BJ (cell line): ENCODE data around the gene DENND1A. TPM values are rescaled to one million over a fixed set of nuclear protein-coding genes. Genes with fewer than 3 reads are reported as not detected.

ENCODE experiments used
- CTCF ChIA-PET: fragments of 350-600 bp; formaldehyde crosslinking; extraction: SDS; loops from one replicate; lab custom pipeline; 2021; ENCODE audit warnings: antibody characterized with exemption, inconsistent platforms; lab: Yijun Ruan, JAX
- POLR2A ChIA-PET: fragments of 300-600 bp; sonication (Branson Sonifier 250); formaldehyde crosslinking; extraction: SDS; loops from one replicate; lab custom pipeline; 2021; ENCODE audit warnings: antibody characterized with exemption; lab: Charles Lee
- DNase-seq: peaks from one replicate; pipeline ENCODE4 v3.0.0-alpha.2; 2011; ENCODE audit warnings: low read depth
- H3K27me3 ChIP-seq: 2 replicates; pipeline ENCODE4 v1.6.0; 2011; ENCODE audit warnings: low read length; ENCODE audit not compliant: control insufficient read depth, insufficient read depth
- H3K36me3 ChIP-seq: 2 replicates; pipeline ENCODE4 v1.5.1; 2011; ENCODE audit warnings: low read length; ENCODE audit not compliant: control insufficient read depth, insufficient read depth
- H3K4me3 ChIP-seq: 2 replicates; pipeline ENCODE4 v1.5.1; 2011; ENCODE audit warnings: low read depth, mild to moderate bottlenecking, control low read depth, low read length
- polyA plus RNA-seq: library from polyadenylated mRNA; depleted of rRNA; stranded (reverse); fragments of >200 nt; gene quantifications from 2 replicates; pipeline ENCODE4 v1.2.3, GENCODE V29; 2011
- TF ChIP-seq, protein P1 (sequence below): IDR thresholded peaks from 2 replicates; pipeline ENCODE4 v1.5.1; 2011; ENCODE audit warnings: low read depth, mild to moderate bottlenecking, control low read depth, inconsistent platforms, low read length, moderate library complexity; ENCODE audit not compliant: insufficient read depth

The DENND1A gene
- polyA plus RNA-seq, 1 experiment: 24.0 TPM

DNA sequence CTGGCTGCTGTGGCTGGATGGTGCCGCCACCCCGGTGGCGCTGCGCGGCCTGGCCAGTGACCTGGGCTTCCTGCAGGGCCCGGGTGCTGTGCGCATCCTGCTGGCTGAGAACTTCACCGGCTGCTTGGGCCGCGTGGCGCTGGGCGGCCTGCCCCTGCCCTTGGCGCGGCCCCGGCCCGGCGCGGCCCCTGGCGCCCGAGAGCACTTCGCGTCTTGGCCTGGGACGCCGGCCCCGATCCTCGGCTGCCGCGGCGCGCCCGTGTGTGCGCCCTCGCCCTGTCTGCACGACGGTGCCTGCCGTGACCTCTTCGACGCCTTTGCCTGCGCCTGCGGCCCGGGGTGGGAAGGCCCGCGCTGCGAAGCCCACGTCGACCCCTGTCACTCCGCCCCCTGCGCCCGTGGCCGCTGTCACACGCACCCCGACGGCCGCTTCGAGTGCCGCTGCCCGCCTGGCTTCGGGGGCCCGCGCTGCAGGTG is 556.4 kb downstream of the DENND1A start:
- TF ChIP-seq, protein P1, sequence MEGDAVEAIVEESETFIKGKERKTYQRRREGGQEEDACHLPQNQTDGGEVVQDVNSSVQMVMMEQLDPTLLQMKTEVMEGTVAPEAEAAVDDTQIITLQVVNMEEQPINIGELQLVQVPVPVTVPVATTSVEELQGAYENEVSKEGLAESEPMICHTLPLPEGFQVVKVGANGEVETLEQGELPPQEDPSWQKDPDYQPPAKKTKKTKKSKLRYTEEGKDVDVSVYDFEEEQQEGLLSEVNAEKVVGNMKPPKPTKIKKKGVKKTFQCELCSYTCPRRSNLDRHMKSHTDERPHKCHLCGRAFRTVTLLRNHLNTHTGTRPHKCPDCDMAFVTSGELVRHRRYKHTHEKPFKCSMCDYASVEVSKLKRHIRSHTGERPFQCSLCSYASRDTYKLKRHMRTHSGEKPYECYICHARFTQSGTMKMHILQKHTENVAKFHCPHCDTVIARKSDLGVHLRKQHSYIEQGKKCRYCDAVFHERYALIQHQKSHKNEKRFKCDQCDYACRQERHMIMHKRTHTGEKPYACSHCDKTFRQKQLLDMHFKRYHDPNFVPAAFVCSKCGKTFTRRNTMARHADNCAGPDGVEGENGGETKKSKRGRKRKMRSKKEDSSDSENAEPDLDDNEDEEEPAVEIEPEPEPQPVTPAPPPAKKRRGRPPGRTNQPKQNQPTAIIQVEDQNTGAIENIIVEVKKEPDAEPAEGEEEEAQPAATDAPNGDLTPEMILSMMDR: no peak
- CTCF ChIA-PET: interaction anchor here (1.5 kb wide), 1 partner anchor 12 kb away, joined by 3 read pairs; no protein-coding TSS in a partner anchor

DNA sequence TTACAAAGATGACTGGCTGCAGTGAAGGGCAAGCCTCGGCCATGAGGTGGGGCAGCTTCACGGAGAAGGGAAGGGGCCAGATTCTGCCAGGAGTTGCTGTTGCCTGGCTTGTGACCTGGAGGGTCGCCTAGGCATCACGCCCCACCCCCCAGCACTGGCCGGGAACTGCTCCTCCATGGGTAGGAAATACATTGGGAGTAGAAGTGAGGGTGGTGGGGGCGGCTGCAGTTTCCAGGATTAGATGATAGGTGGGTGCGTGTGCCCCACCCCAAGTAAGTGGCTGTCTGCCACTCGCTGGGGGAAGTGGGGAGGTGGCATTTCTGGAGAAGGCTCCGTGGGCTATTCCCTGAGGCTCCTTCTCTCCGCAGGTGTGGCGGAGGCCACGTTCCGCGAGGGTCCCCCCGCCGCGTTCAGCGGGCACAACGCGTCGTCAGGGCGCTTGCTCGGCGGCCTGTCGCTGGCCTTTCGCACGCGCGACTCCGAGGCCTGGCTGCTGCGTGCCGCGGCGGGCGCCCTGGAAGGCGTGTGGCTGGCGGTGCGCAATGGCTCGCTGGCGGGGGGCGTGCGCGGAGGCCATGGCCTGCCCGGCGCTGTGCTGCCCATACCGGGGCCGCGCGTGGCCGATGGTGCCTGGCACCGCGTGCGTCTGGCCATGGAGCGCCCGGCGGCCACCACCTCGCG is 557.0 kb downstream of the DENND1A start:
- TF ChIP-seq, protein P1: no peak
- CTCF ChIA-PET: interaction anchor here (1.0 kb wide), 1 partner anchor 18 kb away, joined by 3 read pairs; no protein-coding TSS in a partner anchor
- peaks cover 29% of the 10 kb centered on the region for H3K27me3 ChIP-seq
- H3K36me3 ChIP-seq: no peaks in the 10 kb centered on the region
- DNase-seq: no peak
- POLR2A ChIA-PET: no interaction called here
- H3K4me3 ChIP-seq: no peak overlapping the region

More for the DNA sequence above, 556.4 kb downstream of the DENND1A start:
- no peak for DNase-seq
- POLR2A ChIA-PET: no interaction called here
- Histone ChIP-seq H3K36me3 (no peaks in the 10 kb centered on the region), H3K4me3 (no peak overlapping the region), H3K27me3 (peaks cover 29% of the 10 kb centered on the region)

DNA sequence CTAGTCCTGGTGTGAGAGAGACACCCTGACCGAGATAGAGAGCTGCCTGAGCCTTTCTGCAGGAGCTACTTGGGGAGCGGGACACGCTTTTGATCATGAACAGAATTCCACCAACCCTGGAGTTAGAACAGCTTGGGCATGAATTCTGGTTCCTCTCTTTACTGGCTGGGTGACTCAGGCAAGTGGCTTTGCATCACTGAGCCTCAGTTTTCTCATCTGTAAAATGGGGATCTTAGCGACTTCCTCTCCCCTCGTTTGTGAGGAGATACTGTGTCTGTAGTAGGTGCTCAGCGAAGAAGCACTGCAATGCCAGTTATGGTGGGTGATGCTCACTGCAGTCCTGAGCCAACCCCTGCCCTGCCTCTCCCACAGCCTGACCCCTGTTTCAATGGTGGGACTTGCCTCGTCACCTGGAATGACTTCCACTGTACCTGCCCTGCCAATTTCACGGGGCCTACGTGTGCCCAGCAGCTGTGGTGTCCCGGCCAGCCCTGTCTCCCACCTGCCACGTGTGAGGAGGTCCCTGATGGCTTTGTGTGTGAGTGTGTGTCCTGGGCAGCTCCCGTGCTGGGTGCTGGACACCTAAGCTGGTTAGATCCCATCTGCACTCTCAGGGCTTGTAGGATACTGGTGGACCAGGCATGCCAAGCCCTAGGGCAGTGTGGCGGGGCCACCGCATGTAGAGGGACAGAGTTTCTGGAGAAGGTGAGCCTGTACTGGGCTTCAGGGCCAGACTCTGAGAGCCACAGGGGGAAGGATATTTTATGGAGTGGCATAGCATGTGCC is 557.9 kb downstream of the DENND1A start:
- H3K36me3 ChIP-seq: no peaks in the 10 kb centered on the region
- TF ChIP-seq, protein P1: no peak
- H3K27me3 ChIP-seq: peaks cover 29% of the 10 kb centered on the region
- no peak for DNase-seq
- no peak overlapping the region for H3K4me3 ChIP-seq
- ChIA-PET POLR2A (no interaction called here), CTCF (interaction anchor here (1.0 to 1.1 kb wide), 2 partner anchors 17 to 281 kb away, joined by 3 to 4 read pairs; no protein-coding TSS in a partner anchor)

DNA sequence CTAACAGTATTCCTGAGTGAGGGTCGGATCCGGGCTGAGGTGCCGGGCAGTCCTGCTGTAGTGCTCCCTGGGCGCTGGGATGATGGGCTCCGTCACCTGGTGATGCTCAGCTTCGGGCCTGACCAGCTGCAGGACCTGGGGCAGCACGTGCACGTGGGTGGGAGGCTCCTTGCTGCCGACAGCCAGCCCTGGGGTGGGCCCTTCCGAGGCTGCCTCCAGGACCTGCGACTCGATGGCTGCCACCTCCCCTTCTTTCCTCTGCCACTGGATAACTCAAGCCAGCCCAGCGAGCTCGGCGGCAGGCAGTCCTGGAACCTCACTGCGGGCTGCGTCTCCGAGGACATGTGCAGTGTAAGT is 558.7 kb downstream of the DENND1A start:
- H3K27me3 ChIP-seq: peaks cover 29% of the 10 kb centered on the region
- ChIA-PET POLR2A (no interaction called here), CTCF (interaction anchor here (0.9 to 1.9 kb wide), 4 partner anchors 14 to 281 kb away, joined by 3 to 6 read pairs (median 4); no protein-coding TSS in a partner anchor)
- no peaks in the 10 kb centered on the region for H3K36me3 ChIP-seq
- H3K4me3 ChIP-seq: no peak overlapping the region
- TF ChIP-seq, protein P1: no peak
- no peak for DNase-seq
